GM12878 (cell line): ENCODE measurements around the gene QPCT. TPM values are rescaled to one million over a fixed set of nuclear protein-coding genes. Genes with fewer than 3 reads are reported as not detected.

Experiments
- ATAC-seq: fragments of 200-7000 bp; cut with Tn5 transposase; 3 replicates; pipeline ENCODE4 v1.9.1; 2020; ENCODE audit warnings: mild to moderate bottlenecking, moderate library complexity
- BruUV-seq: library from RNA; stranded (reverse); fragments of 400-500 nt; replicated peaks from 2 replicates; lab custom pipeline; 2021; lab: Mats Ljungman, UMichigan
- CTCF ChIA-PET: fragments of 300-600 bp; sonication (Branson Sonifier 250); formaldehyde crosslinking; extraction: SDS; loops from one replicate; lab custom pipeline; 2021; ENCODE audit warnings: inconsistent platforms; lab: Yijun Ruan, JAX
- POLR2A ChIA-PET: fragments of 350-600 bp; formaldehyde crosslinking; extraction: SDS; loops from one replicate; lab custom pipeline; 2021; ENCODE audit warnings: inconsistent platforms; lab: Charles Lee
- RAD21 ChIA-PET: fragments of 300-600 bp; sonication (Branson Sonifier 250); formaldehyde crosslinking; loops from one replicate; lab custom pipeline; 2023; ENCODE audit warnings: antibody characterized with exemption; ENCODE audit not compliant: unreplicated experiment; lab: Charles Lee
- SMC1A ChIA-PET: fragments of 300-600 bp; sonication (Branson Sonifier 250); formaldehyde crosslinking; loops from one replicate; lab custom pipeline; 2023; ENCODE audit not compliant: unreplicated experiment, uncharacterized antibody; lab: Charles Lee
- DNase-seq: peaks from one replicate; pipeline ENCODE4 v3.0.0-alpha.2; 2011; ENCODE audit warnings: low read depth, low spot score
- FAIRE-seq: peaks from 3 replicates; lab custom pipeline; 2011; peaks lifted over from hg19 to GRCh38; lab: Jason Lieb, UNC
- H2AFZ ChIP-seq: 2 replicates; pipeline ENCODE4 v1.6.0; 2011; ENCODE audit warnings: low read depth, low read length, control low read depth; ENCODE audit not compliant: control insufficient read depth
- H3K27ac ChIP-seq: 2 replicates; pipeline ENCODE4 v1.5.1; 2011; ENCODE audit warnings: control low read depth; ENCODE audit not compliant: control insufficient read depth, insufficient read depth
- H3K27me3 ChIP-seq, 2 experiments: replicated peaks in 1 of 2; 2 replicates each; pipeline versions ENCODE4 v1.6.0 to v1.6.1; 2011; ENCODE audit warnings: low read length in 1 of 2; ENCODE audit not compliant: control insufficient read depth in 2 of 2, insufficient read depth in 2 of 2
- H3K36me3 ChIP-seq, 2 experiments: 2 replicates each; pipeline ENCODE4 v1.5.1; 2011; ENCODE audit warnings: low read length in 1 of 2; ENCODE audit not compliant: control insufficient read depth in 2 of 2, insufficient read depth in 2 of 2
- H3K4me1 ChIP-seq: 2 replicates; pipeline ENCODE4 v1.6.1; 2011; ENCODE audit warnings: mild to moderate bottlenecking, low read length, moderate library complexity, mixed read lengths; ENCODE audit not compliant: control insufficient read depth, insufficient read depth
- H3K4me2 ChIP-seq: 2 replicates; pipeline ENCODE4 v1.6.0; 2011; ENCODE audit warnings: control low read depth; ENCODE audit not compliant: control insufficient read depth, insufficient read depth
- H3K4me3 ChIP-seq: fragments of 200-600 bp; sonication (generic); 2 replicates; pipeline ENCODE4 v1.5.1; 2016
- H3K79me2 ChIP-seq: 2 replicates; pipeline ENCODE4 v1.6.0; 2011; ENCODE audit warnings: low read length; ENCODE audit not compliant: control insufficient read depth, insufficient read depth
- H3K9ac ChIP-seq: 2 replicates; pipeline ENCODE4 v1.8.0; 2011; ENCODE audit warnings: low read length, control low read depth, mixed read lengths; ENCODE audit not compliant: control insufficient read depth, insufficient read depth
- H3K9me3 ChIP-seq: replicated peaks from 3 replicates; pipeline ENCODE4 v1.5.1; 2011; ENCODE audit warnings: mild to moderate bottlenecking, low read length; ENCODE audit not compliant: control insufficient read depth, insufficient read depth
- H4K20me1 ChIP-seq: 2 replicates; pipeline ENCODE4 v1.6.0; 2011; ENCODE audit not compliant: control insufficient read depth, insufficient read depth
- STAT3 ChIP-seq: IDR thresholded peaks from 2 replicates; pipeline ENCODE4 v1.6.1; 2011; ENCODE audit warnings: low read depth, low read length, improper control_type of control experiment
- WGBS: methylation state at CpG from one replicate; pipeline ENCODE4 v1.1.6; 2016; ENCODE audit warnings: low lambda C conversion rate; ENCODE audit not compliant: insufficient replicate concordance, insufficient coverage; ENCODE audit errors: missing lambda C conversion rate; 5-methylcytosine and 5-hydroxymethylcytosine counted together
- in situ Hi-C: fragments of 300-500 bp; cut with MboI; formaldehyde crosslinking; loops from 9 replicates; pipeline ENCODE4 v1.14.3; 2018; ENCODE audit warnings: mixed read lengths
- intact Hi-C: fragments of 100-400 bp; cut with micrococcal nuclease; formaldehyde crosslinking; loops from one replicate; pipeline ENCODE4 v1.14.2; 2022; ENCODE audit not compliant: unreplicated experiment
- polyA plus RNA-seq, 11 experiments: library from polyadenylated mRNA; depleted of rRNA in 4 of 11; unstranded in 6 of 11; stranded (reverse) in 5 of 11; fragments of >200 nt; fragmentation: Nextera tagmentation in 4 of 11; fragmentation: Illumina TruSeq in 1 of 11; extraction: Ambion mirVana in 4 of 11; extraction: Trizol in 1 of 11; gene quantifications; 1 replicate in 1 of 11; 2 replicates in 10 of 11; pipeline versions ENCODE4 v1.2.1 to v1.2.3, GENCODE V29; 2011 to 2016; ENCODE audit warnings: inconsistent platforms in 2 of 11, missing spikeins in 2 of 11, low read depth in 1 of 11
- total RNA-seq, 4 experiments: library from RNA; depleted of rRNA in 3 of 4; stranded (reverse); fragments of >200 nt in 3 of 4; fragmentation: Illumina TruSeq in 1 of 4; extraction: Trizol in 1 of 4; gene quantifications; 2 replicates each; pipeline versions ENCODE4 v1.2.1 to v1.2.3, GENCODE V29; 2013 to 2021
- TF ChIP-seq, protein P1 (sequence below): fragments of 450-650 bp; conservative IDR thresholded peaks from 2 replicates; pipeline ENCODE4 v1.6.1; 2017; ENCODE audit warnings: mild to moderate bottlenecking, moderate library complexity
- TF ChIP-seq, protein P2 (sequence below): IDR thresholded peaks from 2 replicates; pipeline ENCODE4 v1.6.1; 2011; ENCODE audit warnings: low read depth, mild to moderate bottlenecking, low read length, moderate library complexity, borderline replicate concordance; ENCODE audit errors: extremely low read depth

QPCT gene
- total and polyA plus RNA-seq, 10 of the 15 experiments (the other 5 are each of a cell fraction or from before 2014, with no cell fraction given), result 0.14 to 0.86 (median 0.18) TPM; not detected in 1

DNA sequence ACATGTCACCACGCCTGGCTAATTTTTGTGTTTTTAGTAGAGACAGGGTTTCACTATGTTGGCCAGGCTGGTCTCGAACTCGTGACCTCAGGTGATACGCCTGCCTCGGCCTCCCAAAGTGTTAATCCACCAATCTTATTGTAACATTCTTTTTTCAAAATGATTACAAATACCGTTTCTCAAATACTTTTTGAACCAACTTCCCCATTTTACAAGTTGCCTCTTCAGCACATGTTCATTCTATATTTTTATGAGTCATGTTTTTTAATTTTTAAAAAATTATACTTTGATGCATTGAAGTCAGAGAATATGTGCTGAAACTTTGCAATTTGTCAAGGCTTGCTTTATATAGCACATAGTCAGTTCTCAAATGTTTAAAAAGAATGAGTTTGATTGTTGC, 58.2 kb downstream of the QPCT start:
- in situ Hi-C loops, result no loop called here
- Histone ChIP-seq H3K36me3 (no peaks in the 10 kb centered on the region), H3K79me2 (no peaks in the 10 kb centered on the region), H2AFZ (no peak overlapping the region), H4K20me1 (no peaks in the 10 kb centered on the region), H3K4me1 (no peaks in the 10 kb centered on the region), H3K9ac (no peak overlapping the region), H3K27me3 (no peaks in the 10 kb centered on the region), H3K27ac (no peak overlapping the region), H3K9me3 (no peaks in the 10 kb centered on the region; the same call in 2 of the 3 replicates), H3K4me3 (no peak overlapping the region), H3K4me2 (no peak overlapping the region)
- SMC1A ChIA-PET, result interaction anchor here (0.8 kb wide), 1 partner anchor 486 kb away, joined by 5 read pairs; no protein-coding TSS in a partner anchor
- CTCF ChIA-PET, result interaction anchor here (11.7 kb wide), 1 partner anchor 472 kb away, joined by 267 read pairs; no protein-coding TSS in a partner anchor
- intact Hi-C loops, result no loop called here
- DNase-seq (no peak), FAIRE-seq (no peak), ATAC-seq (no peak)
- RAD21 ChIA-PET, result interaction anchor here (1.2 to 2.7 kb wide), 3 partner anchors 10 to 429 kb away, joined by 4 to 24 read pairs (median 5); no protein-coding TSS in a partner anchor
- POLR2A ChIA-PET, result interaction anchor here (0.5 kb wide), 1 partner anchor 1025 kb away, joined by 3 read pairs; no protein-coding TSS in a partner anchor
- TF ChIP-seq, protein P1, sequence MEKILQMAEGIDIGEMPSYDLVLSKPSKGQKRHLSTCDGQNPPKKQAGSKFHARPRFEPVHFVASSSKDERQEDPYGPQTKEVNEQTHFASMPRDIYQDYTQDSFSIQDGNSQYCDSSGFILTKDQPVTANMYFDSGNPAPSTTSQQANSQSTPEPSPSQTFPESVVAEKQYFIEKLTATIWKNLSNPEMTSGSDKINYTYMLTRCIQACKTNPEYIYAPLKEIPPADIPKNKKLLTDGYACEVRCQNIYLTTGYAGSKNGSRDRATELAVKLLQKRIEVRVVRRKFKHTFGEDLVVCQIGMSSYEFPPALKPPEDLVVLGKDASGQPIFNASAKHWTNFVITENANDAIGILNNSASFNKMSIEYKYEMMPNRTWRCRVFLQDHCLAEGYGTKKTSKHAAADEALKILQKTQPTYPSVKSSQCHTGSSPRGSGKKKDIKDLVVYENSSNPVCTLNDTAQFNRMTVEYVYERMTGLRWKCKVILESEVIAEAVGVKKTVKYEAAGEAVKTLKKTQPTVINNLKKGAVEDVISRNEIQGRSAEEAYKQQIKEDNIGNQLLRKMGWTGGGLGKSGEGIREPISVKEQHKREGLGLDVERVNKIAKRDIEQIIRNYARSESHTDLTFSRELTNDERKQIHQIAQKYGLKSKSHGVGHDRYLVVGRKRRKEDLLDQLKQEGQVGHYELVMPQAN, result no peak
- no peak for TF ChIP-seq STAT3
- no TSS peak for BruUV-seq
- 82% methylated on average over 6 of the region's 6 CpGs for WGBS

DNA sequence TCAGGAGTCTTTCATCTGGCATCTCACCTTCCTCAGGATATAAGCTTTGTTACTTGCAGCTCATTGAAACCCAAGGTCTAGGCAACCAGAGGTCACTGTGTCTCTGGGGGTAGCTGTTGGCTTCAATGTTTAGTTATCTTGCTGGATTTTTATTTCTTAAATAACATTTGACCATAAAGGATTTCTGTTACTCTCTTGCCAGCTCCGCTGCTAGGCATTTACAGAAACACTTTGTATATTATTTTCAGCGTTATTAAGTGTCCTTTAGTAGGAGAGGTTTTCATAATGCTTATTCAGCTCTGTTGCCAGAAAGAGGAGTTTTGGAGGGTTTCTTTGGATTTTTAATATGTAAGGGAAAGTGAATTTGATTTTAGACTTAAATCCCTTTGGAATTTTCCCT, 61.4 kb downstream of the QPCT start:
- Histone ChIP-seq H3K4me3 (no peak overlapping the region), H2AFZ (no peak overlapping the region), H4K20me1 (no peaks in the 10 kb centered on the region), H3K79me2 (no peaks in the 10 kb centered on the region), H3K4me1 (no peaks in the 10 kb centered on the region), H3K27ac (no peak overlapping the region), H3K4me2 (no peak overlapping the region), H3K9ac (no peak overlapping the region), H3K36me3 (no peaks in the 10 kb centered on the region), H3K27me3 (no peaks in the 10 kb centered on the region), H3K9me3 (no peaks in the 10 kb centered on the region; the same call in 2 of the 3 replicates)
- TF ChIP-seq, protein P2, sequence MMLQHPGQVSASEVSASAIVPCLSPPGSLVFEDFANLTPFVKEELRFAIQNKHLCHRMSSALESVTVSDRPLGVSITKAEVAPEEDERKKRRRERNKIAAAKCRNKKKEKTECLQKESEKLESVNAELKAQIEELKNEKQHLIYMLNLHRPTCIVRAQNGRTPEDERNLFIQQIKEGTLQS, result no peak
- DNase-seq (no peak), FAIRE-seq (no peak), ATAC-seq (no peak)
- intact Hi-C loops (no loop called here), in situ Hi-C loops (no loop called here)
- SMC1A ChIA-PET, result interaction anchor here (0.8 to 2.7 kb wide), 10 partner anchors 9 to 472 kb away, joined by 3 to 15 read pairs (median 4); no protein-coding TSS in a partner anchor
- WGBS, result 91% methylated on average over 2 of the region's 2 CpGs
- CTCF ChIA-PET, result interaction anchor here (0.7 to 11.7 kb wide), 8 partner anchors 8 to 488 kb away, joined by 3 to 267 read pairs (median 6); no protein-coding TSS in a partner anchor
- POLR2A ChIA-PET, result no interaction called here
- RAD21 ChIA-PET, result interaction anchor here (0.9 to 1.8 kb wide), 7 partner anchors 9 to 869 kb away, joined by 3 to 11 read pairs (median 3); no protein-coding TSS in a partner anchor
- no TSS peak for BruUV-seq
